GM13977 (cell line): ENCODE data around the gene PTPN6.

Source experiments
- DNase-seq: peaks from one replicate; pipeline ENCODE4 v3.0.0; 2012; ENCODE audit warnings: low spot score
- CTCF ChIP-seq: IDR thresholded peaks from 2 replicates; pipeline ENCODE4 v1.5.1; 2012; ENCODE audit warnings: mild to moderate bottlenecking, control low read depth; ENCODE audit not compliant: insufficient read depth; ENCODE audit errors: extremely low read depth, missing control alignments
- in situ Hi-C: fragments of 300-500 bp; cut with MboI; formaldehyde crosslinking; loops from one replicate; pipeline ENCODE4 v1.12.0; 2022; ENCODE audit warnings: low sequenced_read_pairs, low pct_unique_long_range_greater_than_20kb, mixed read lengths, inconsistent platforms; ENCODE audit not compliant: unreplicated experiment

The PTPN6 gene

GRCh38 chr12:7005311-7005710 lies 54.2 kb downstream of the PTPN6 start:
- TF ChIP-seq CTCF = no peak
- in situ Hi-C loops = no loop called here

GRCh38 chr12:7006639-7007038 lies 55.5 kb downstream of the PTPN6 start:
- no peak for TF ChIP-seq CTCF
- no peak for DNase-seq
- in situ Hi-C loops = no loop called here

More at GRCh38 chr12:7005311-7005710, 54.2 kb downstream of the PTPN6 start:
- DNase-seq = no peak

- no peak for DNase-seq
- in situ Hi-C loops = no loop called here
Measured at GRCh38 chr12:7008864-7009263, 57.7 kb downstream of the PTPN6 start.

GRCh38 chr12:7009512-7009911 lies 58.4 kb downstream of the PTPN6 start:
- in situ Hi-C loops = no loop called here
- no peak for TF ChIP-seq CTCF
- no peak for DNase-seq

More at GRCh38 chr12:7008864-7009263, 57.7 kb downstream of the PTPN6 start:
- no peak for TF ChIP-seq CTCF
